IMR-90 (cell line): ENCODE results near the gene CTNND2. TPM values are rescaled to one million over a fixed set of nuclear protein-coding genes. Genes with fewer than 3 reads are reported as not detected.

Experiments
- ATAC-seq: fragments of 200-7000 bp; cut with Tn5 transposase; 2 replicates; pipeline ENCODE4 v1.9.1; 2020; ENCODE audit warnings: low read depth, mild to moderate bottlenecking, moderate library complexity
- BruUV-seq: library from RNA; stranded (reverse); fragments of 400-500 nt; replicated peaks from 2 replicates; lab custom pipeline; 2021; lab: Mats Ljungman, UMichigan
- CTCF ChIA-PET: fragments of 300-600 bp; formaldehyde crosslinking; extraction: SDS; loops from one replicate; lab custom pipeline; 2021; ENCODE audit warnings: antibody characterized with exemption; lab: Yijun Ruan, JAX
- POLR2A ChIA-PET: fragments of 300-600 bp; sonication (Branson Sonifier 250); formaldehyde crosslinking; loops from one replicate; lab custom pipeline; 2022; ENCODE audit warnings: antibody characterized with exemption; ENCODE audit not compliant: unreplicated experiment; lab: Charles Lee
- DNase-seq: peaks from one replicate; pipeline ENCODE4 v3.0.0; 2013
- H2AFZ ChIP-seq: replicated peaks from 2 replicates; pipeline ENCODE3; 2013; ENCODE audit warnings: low read length, mild to moderate bottlenecking; ENCODE audit not compliant: poor library complexity
- H2AK5ac ChIP-seq: 2 replicates; pipeline ENCODE4 v1.6.1; 2013; ENCODE audit warnings: low read depth, low read length, inconsistent platforms
- H2AK9ac ChIP-seq: replicated peaks from 2 replicates; pipeline ENCODE3; 2013; ENCODE audit warnings: mild to moderate bottlenecking, low read depth, low read length, moderate library complexity; ENCODE audit not compliant: poor library complexity
- H2BK120ac ChIP-seq: 2 replicates; pipeline ENCODE4 v1.6.1; 2013; ENCODE audit warnings: low read depth, low read length, inconsistent platforms
- H2BK15ac ChIP-seq: 3 replicates; pipeline ENCODE4 v1.6.1; 2013; ENCODE audit warnings: low read depth, low read length, inconsistent platforms
- H2BK20ac ChIP-seq: 2 replicates; pipeline ENCODE4 v1.6.1; 2013; ENCODE audit warnings: low read depth, mild to moderate bottlenecking, inconsistent platforms, low read length, moderate library complexity
- H2BK5ac ChIP-seq: 2 replicates; pipeline ENCODE4 v1.6.1; 2013; ENCODE audit warnings: mild to moderate bottlenecking, low read depth, low read length, inconsistent platforms; ENCODE audit not compliant: poor library complexity, severe bottlenecking
- H3K14ac ChIP-seq: replicated peaks from 2 replicates; pipeline ENCODE4 v1.6.1; 2013; ENCODE audit warnings: low read depth, low read length, inconsistent platforms
- H3K18ac ChIP-seq: 2 replicates; pipeline ENCODE4 v1.6.1; 2013; ENCODE audit warnings: low read depth, low read length, control low read depth
- H3K23ac ChIP-seq: 2 replicates; pipeline ENCODE4 v1.6.1; 2013; ENCODE audit warnings: low read depth, low read length, inconsistent platforms
- H3K27ac ChIP-seq: 2 replicates; pipeline ENCODE4 v1.5.1; 2013; ENCODE audit warnings: mild to moderate bottlenecking, control low read depth, low read length; ENCODE audit not compliant: insufficient read depth
- H3K27me3 ChIP-seq: 2 replicates; pipeline ENCODE4 v1.6.1; 2013; ENCODE audit warnings: low read length; ENCODE audit not compliant: control insufficient read depth, insufficient read depth
- H3K36me3 ChIP-seq: 2 replicates; pipeline ENCODE4 v1.6.1; 2013; ENCODE audit warnings: low read length, mixed read lengths; ENCODE audit not compliant: control insufficient read depth, insufficient read depth
- H3K4ac ChIP-seq: 2 replicates; pipeline ENCODE4 v1.6.1; 2013; ENCODE audit warnings: low read depth, low read length, inconsistent platforms
- H3K4me1 ChIP-seq: 2 replicates; pipeline ENCODE4 v1.6.1; 2013; ENCODE audit warnings: low read length, mixed read lengths; ENCODE audit not compliant: control insufficient read depth, insufficient read depth
- H3K4me2 ChIP-seq: 2 replicates; pipeline ENCODE4 v1.6.1; 2013; ENCODE audit warnings: low read depth, mild to moderate bottlenecking, control low read depth, low read length, moderate library complexity
- H3K4me3 ChIP-seq: 2 replicates; pipeline ENCODE4 v1.5.1; 2013; ENCODE audit warnings: low read depth, mild to moderate bottlenecking, control low read depth, low read length, moderate library complexity; ENCODE audit not compliant: insufficient read depth
- H3K56ac ChIP-seq: 2 replicates; pipeline ENCODE4 v1.6.1; 2013; ENCODE audit warnings: low read length, inconsistent platforms; ENCODE audit not compliant: insufficient read depth; ENCODE audit errors: extremely low read depth
- H3K79me1 ChIP-seq, 2 experiments: 2 replicates each; pipeline ENCODE4 v1.6.1; 2013; ENCODE audit warnings: low read length in 2 of 2, inconsistent platforms in 1 of 2, low read depth in 1 of 2
- H3K9ac ChIP-seq: 2 replicates; pipeline ENCODE4 v1.6.1; 2013; ENCODE audit warnings: low read depth, low read length, control low read depth
- H3K9me1 ChIP-seq: 2 replicates; pipeline ENCODE4 v1.6.1; 2013; ENCODE audit warnings: low read length, inconsistent platforms; ENCODE audit not compliant: insufficient read depth
- H3K9me3 ChIP-seq: 2 replicates; pipeline ENCODE4 v1.6.1; 2013; ENCODE audit warnings: low read length; ENCODE audit not compliant: control insufficient read depth, insufficient read depth
- H4K20me1 ChIP-seq: 2 replicates; pipeline ENCODE4 v1.6.1; 2013; ENCODE audit warnings: low read length, inconsistent platforms; ENCODE audit not compliant: insufficient read depth
- H4K5ac ChIP-seq: 2 replicates; pipeline ENCODE4 v1.6.1; 2013; ENCODE audit warnings: mild to moderate bottlenecking, low read depth, low read length, control low read depth
- H4K8ac ChIP-seq, 2 experiments: 2 replicates each; pipeline ENCODE4 v1.6.1; 2013; ENCODE audit warnings: low read depth in 2 of 2, low read length in 2 of 2, control low read depth in 1 of 2, inconsistent platforms in 1 of 2
- H4K91ac ChIP-seq: 2 replicates; pipeline ENCODE4 v1.6.1; 2013; ENCODE audit warnings: low read depth, low read length, inconsistent platforms; ENCODE audit not compliant: insufficient read depth
- BHLHE40 ChIP-seq: fragments of 150-350 bp; IDR thresholded peaks from 2 replicates; pipeline ENCODE4 v1.6.1; 2016; ENCODE audit warnings: mild to moderate bottlenecking, low read depth, low read length
- CEBPB ChIP-seq: IDR thresholded peaks from 2 replicates; pipeline ENCODE4 v1.6.1; 2012; ENCODE audit warnings: low read depth, low read length, improper control_type of control experiment
- CHD1 ChIP-seq: IDR thresholded peaks from 2 replicates; pipeline ENCODE4 v1.6.1; 2012; ENCODE audit warnings: low read depth, low read length, improper control_type of control experiment
- FOS ChIP-seq: fragments of 150-350 bp; IDR thresholded peaks from 2 replicates; pipeline ENCODE4 v1.6.1; 2016; ENCODE audit warnings: low read depth, low read length
- MAFK ChIP-seq: IDR thresholded peaks from 2 replicates; pipeline ENCODE4 v1.6.1; 2012; ENCODE audit warnings: low read depth, low read length, improper control_type of control experiment
- MAZ ChIP-seq: IDR thresholded peaks from 2 replicates; pipeline ENCODE4 v1.6.1; 2012; ENCODE audit warnings: low read depth, mild to moderate bottlenecking, low read length, improper control_type of control experiment, moderate library complexity, borderline replicate concordance
- MXI1 ChIP-seq: IDR thresholded peaks from 2 replicates; pipeline ENCODE4 v1.6.1; 2012; ENCODE audit warnings: low read depth, mild to moderate bottlenecking, low read length, moderate library complexity, borderline replicate concordance
- NFE2L2 ChIP-seq: fragments of 150-350 bp; IDR thresholded peaks from 2 replicates; pipeline ENCODE4 v1.6.1; 2016; ENCODE audit warnings: low read depth, mild to moderate bottlenecking, low read length
- POLR2A ChIP-seq: IDR thresholded peaks from 2 replicates; pipeline ENCODE4 v1.6.1; 2012; ENCODE audit warnings: mild to moderate bottlenecking, low read depth, low read length
- RCOR1 ChIP-seq: IDR thresholded peaks from 2 replicates; pipeline ENCODE4 v1.6.1; 2012; ENCODE audit warnings: mild to moderate bottlenecking, low read length, improper control_type of control experiment; ENCODE audit not compliant: insufficient replicate concordance
- SMC3 ChIP-seq: fragments of 150-350 bp; IDR thresholded peaks from 2 replicates; pipeline ENCODE4 v1.6.1; 2016; ENCODE audit warnings: low read depth, mild to moderate bottlenecking, antibody characterized with exemption, low read length, moderate library complexity
- WGBS, 2 experiments: methylation state at CpG; one replicate each; pipeline versions ENCODE4 v1.1.5 to v1.1.7; 2013; ENCODE audit warnings: missing lambda C conversion rate in 2 of 2; ENCODE audit not compliant: insufficient read length in 1 of 2; ENCODE audit errors: extremely low coverage in 2 of 2; 5-methylcytosine and 5-hydroxymethylcytosine counted together
- dilution Hi-C: fragments of 300-500 bp; cut with HindIII; formaldehyde crosslinking; loops from one replicate; pipeline ENCODE4 v1.14.3; 2018; ENCODE audit warnings: low sequenced_read_pairs; ENCODE audit not compliant: unreplicated experiment
- in situ Hi-C: fragments of 300-500 bp; cut with MboI; formaldehyde crosslinking; loops from 3 replicates; pipeline ENCODE4 v1.14.3; 2019; ENCODE audit warnings: low sequenced_read_pairs, inconsistent platforms, mixed read lengths
- intact Hi-C: fragments of 100-400 bp; cut with micrococcal nuclease; formaldehyde crosslinking; loops from 2 replicates; pipeline ENCODE4 v1.10.0; 2022
- polyA plus RNA-seq, 3 experiments: library from polyadenylated mRNA; depleted of rRNA; stranded (reverse); fragments of >200 nt; gene quantifications; 2 replicates each; pipeline ENCODE4 v1.2.3, GENCODE V29; 2012; ENCODE audit warnings: low replicate concordance in 1 of 3
- total RNA-seq: library from RNA; depleted of rRNA; stranded (reverse); fragments of >200 nt; gene quantifications from 2 replicates; pipeline ENCODE4 v1.2.3, GENCODE V29; 2012
- TF ChIP-seq, protein P1 (sequence below): fragments of 150-350 bp; IDR thresholded peaks from 2 replicates; pipeline ENCODE4 v1.6.1; 2017; ENCODE audit warnings: mild to moderate bottlenecking, antibody characterized with exemption, low read length, low read depth
- TF ChIP-seq, protein P2 (sequence below): fragments of 150-350 bp; IDR thresholded peaks from 2 replicates; pipeline ENCODE4 v1.6.1; 2016; ENCODE audit warnings: low read depth, mild to moderate bottlenecking, low read length, moderate library complexity, borderline replicate concordance
- TF ChIP-seq, protein P3 (sequence below): conservative IDR thresholded peaks from 2 replicates; pipeline ENCODE4 v1.5.1; 2012; ENCODE audit warnings: mild to moderate bottlenecking, low read depth, low read length, improper control_type of control experiment

The CTNND2 gene
- total and polyA plus RNA-seq, 2 of the 4 experiments (the other 2 are of a cell fraction): not detected

DNA sequence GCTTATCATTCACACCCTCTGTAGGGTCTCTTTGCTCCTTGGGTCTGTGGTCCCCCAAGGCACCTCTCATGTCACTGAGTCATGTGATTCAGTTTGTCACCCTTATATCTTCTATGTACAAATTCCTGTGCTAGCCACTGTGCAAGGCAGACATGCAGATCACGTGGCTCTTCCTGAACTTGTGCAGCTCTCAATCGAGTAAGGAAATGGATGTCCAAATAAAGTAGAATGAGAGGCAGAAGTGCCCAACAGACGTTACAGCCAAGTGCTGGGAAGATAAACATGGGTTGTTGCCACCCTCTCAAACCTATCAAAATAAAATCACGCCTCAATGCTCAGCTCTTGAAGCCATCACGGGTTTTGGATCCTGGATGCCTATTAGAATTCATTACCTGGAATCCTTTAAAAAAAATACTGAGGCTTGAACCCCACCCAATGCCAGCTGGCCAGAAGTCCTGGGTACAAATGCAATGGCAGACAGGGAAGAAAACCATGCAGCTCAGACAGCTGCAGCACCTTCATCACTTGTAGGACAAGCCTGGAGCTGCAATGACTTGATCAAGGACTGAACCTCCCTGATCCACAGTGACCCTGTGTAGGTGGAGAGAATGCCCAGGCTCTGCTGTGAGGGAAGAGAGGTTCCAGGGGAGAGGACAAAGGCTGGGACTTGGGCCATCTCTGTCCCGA is 914.5 kb downstream of the CTNND2 start:
- Histone ChIP-seq H3K14ac (no peak overlapping the region), H3K36me3 (no peaks in the 10 kb centered on the region), H4K20me1 (no peaks in the 10 kb centered on the region), H2BK20ac (no peak overlapping the region), H3K56ac (no peak overlapping the region), H2AK9ac (no peak overlapping the region), H3K18ac (no peak overlapping the region), H2AFZ (no peak overlapping the region), H2BK15ac (no peak overlapping the region), H3K79me1 (no peaks in the 10 kb centered on the region), H3K9me1 (peaks cover 4% of the 10 kb centered on the region; the same call in 1 of the 2 replicates), H2AK5ac (no peak overlapping the region), H3K4ac (no peak overlapping the region), H3K4me3 (no peak overlapping the region), H3K27me3 (peaks cover 16% of the 10 kb centered on the region), H4K91ac (no peak overlapping the region), H4K8ac (no peak overlapping the region), H3K4me1 (no peaks in the 10 kb centered on the region), H3K9me3 (no peaks in the 10 kb centered on the region), H4K5ac (no peak overlapping the region), H3K23ac (no peak overlapping the region), H2BK120ac (no peak overlapping the region), H3K27ac (no peak overlapping the region), H3K4me2 (no peak overlapping the region), H3K9ac (no peak overlapping the region), H2BK5ac (no peak overlapping the region)
- BruUV-seq: no TSS peak
- POLR2A ChIA-PET: no interaction called here
- WGBS, 2 experiments: 60% methylated on average over 1 of the region's 6 CpGs; no CpG with 5 or more reads in 1 of the 2 experiments
- dilution Hi-C loops (no loop called here), in situ Hi-C loops (no loop called here), intact Hi-C loops (loop anchor here (10.0 kb wide), 2 partner anchors 125 to 225 kb away; partner anchors contain the start of gene DAP)
- TF ChIP-seq CHD1 (no peak), MAZ (no peak), NFE2L2 (no peak), POLR2A (no peak), FOS (no peak), MAFK (no peak), CEBPB (no peak), BHLHE40 (no peak), RCOR1 (no peak), SMC3 (no peak), MXI1 (no peak)
- TF ChIP-seq, protein P1, sequence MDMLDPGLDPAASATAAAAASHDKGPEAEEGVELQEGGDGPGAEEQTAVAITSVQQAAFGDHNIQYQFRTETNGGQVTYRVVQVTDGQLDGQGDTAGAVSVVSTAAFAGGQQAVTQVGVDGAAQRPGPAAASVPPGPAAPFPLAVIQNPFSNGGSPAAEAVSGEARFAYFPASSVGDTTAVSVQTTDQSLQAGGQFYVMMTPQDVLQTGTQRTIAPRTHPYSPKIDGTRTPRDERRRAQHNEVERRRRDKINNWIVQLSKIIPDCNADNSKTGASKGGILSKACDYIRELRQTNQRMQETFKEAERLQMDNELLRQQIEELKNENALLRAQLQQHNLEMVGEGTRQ: no peak
- TF ChIP-seq, protein P2, sequence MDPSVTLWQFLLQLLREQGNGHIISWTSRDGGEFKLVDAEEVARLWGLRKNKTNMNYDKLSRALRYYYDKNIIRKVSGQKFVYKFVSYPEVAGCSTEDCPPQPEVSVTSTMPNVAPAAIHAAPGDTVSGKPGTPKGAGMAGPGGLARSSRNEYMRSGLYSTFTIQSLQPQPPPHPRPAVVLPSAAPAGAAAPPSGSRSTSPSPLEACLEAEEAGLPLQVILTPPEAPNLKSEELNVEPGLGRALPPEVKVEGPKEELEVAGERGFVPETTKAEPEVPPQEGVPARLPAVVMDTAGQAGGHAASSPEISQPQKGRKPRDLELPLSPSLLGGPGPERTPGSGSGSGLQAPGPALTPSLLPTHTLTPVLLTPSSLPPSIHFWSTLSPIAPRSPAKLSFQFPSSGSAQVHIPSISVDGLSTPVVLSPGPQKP: no peak
- TF ChIP-seq, protein P3, sequence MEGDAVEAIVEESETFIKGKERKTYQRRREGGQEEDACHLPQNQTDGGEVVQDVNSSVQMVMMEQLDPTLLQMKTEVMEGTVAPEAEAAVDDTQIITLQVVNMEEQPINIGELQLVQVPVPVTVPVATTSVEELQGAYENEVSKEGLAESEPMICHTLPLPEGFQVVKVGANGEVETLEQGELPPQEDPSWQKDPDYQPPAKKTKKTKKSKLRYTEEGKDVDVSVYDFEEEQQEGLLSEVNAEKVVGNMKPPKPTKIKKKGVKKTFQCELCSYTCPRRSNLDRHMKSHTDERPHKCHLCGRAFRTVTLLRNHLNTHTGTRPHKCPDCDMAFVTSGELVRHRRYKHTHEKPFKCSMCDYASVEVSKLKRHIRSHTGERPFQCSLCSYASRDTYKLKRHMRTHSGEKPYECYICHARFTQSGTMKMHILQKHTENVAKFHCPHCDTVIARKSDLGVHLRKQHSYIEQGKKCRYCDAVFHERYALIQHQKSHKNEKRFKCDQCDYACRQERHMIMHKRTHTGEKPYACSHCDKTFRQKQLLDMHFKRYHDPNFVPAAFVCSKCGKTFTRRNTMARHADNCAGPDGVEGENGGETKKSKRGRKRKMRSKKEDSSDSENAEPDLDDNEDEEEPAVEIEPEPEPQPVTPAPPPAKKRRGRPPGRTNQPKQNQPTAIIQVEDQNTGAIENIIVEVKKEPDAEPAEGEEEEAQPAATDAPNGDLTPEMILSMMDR: no peak
- DNase-seq (no peak), ATAC-seq (no peak)
- CTCF ChIA-PET: no interaction called here
